LNCaP clone FGC (cell line): ENCODE results near the gene URI1.

ENCODE experiments used
- DNase-seq: peaks from one replicate; pipeline ENCODE4 v3.0.0-alpha.2; 2011; ENCODE audit warnings: low read depth
- H3K4me3 ChIP-seq: 2 replicates; pipeline ENCODE4 v1.5.1; 2011; ENCODE audit warnings: mild to moderate bottlenecking, low read depth, low read length, control low read depth
- CTCF ChIP-seq: IDR thresholded peaks from 2 replicates; pipeline ENCODE4 v1.5.1; 2012; ENCODE audit warnings: mild to moderate bottlenecking; ENCODE audit not compliant: control insufficient read depth, insufficient read depth; ENCODE audit errors: extremely low read depth

The URI1 gene

GRCh38 chr19:30062065-30062906, 120.2 kb downstream of the URI1 start:
- TF ChIP-seq CTCF: no peak
- DNase-seq: no peak
- H3K4me3 ChIP-seq: no peak overlapping the region

- no peak for DNase-seq
- no peak for TF ChIP-seq CTCF
- no peak overlapping the region for H3K4me3 ChIP-seq
Observed at GRCh38 chr19:30062907-30063649, 121.0 kb downstream of the URI1 start.

- DNase-seq: no peak
- no peak overlapping the region for H3K4me3 ChIP-seq
- no peak for TF ChIP-seq CTCF
Observed at GRCh38 chr19:30063650-30064347, 121.8 kb downstream of the URI1 start.

GRCh38 chr19:30064348-30064699, 122.3 kb downstream of the URI1 start:
- no peak for TF ChIP-seq CTCF
- no peak for DNase-seq

GRCh38 chr19:30064771-30065494, 122.9 kb downstream of the URI1 start:
- no peak for TF ChIP-seq CTCF
- DNase-seq: no peak
- no peak overlapping the region for H3K4me3 ChIP-seq

More at GRCh38 chr19:30064348-30064699, 122.3 kb downstream of the URI1 start:
- H3K4me3 ChIP-seq: no peak overlapping the region

- DNase-seq: no peak
- no peak for TF ChIP-seq CTCF
- no peak overlapping the region for H3K4me3 ChIP-seq
Observed at GRCh38 chr19:30065680-30066606, 123.9 kb downstream of the URI1 start.
